ENCODE results near the gene PDE4DIP. TPM values are rescaled to one million over a fixed set of nuclear protein-coding genes. Genes with fewer than 3 reads are reported as not detected.
A peak's percentile ranks its signal among the peaks of the same experiment; 100 is the strongest.
"Not testable (repeated sequence)": the region's sequence is repeated elsewhere in the genome, so short reads cannot be mapped to it uniquely, and the experiment has no call there.

Gene PDE4DIP
- total and polyA plus RNA-seq, 3 experiments from 2014 or later = 18.1 to 30.4 (median 29.1) TPM

DNA sequence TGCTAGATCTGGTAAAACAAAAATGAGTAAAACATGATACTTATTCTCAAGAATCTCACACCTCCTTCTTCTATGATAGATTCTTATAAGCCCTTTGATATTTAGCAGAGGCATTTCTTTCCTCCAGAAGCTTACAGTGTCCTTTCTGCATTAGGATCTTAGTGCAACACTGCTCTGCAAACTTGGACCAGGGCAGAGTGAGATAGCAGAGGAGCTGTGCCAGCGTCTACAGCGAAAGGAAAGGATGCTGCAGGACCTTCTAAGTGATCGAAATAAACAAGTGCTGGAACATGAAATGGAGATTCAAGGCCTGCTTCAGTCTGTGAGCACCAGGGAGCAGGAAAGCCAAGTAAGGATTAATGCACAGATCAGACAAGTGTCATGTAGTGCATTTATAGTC lies 124.5 kb downstream of the PDE4DIP start:
- H3K4me1 Mint-ChIP-seq; H3K4me3 ChIP-seq (ENCODE audit: low read length); H3K4me1 ChIP-seq (ENCODE audit: insufficient read depth, low read length); H3K36me3 ChIP-seq (ENCODE audit: insufficient read depth, low read length); DNase-seq; CTCF ChIA-PET; H3K9me3 ChIP-seq (ENCODE audit: low read length); H3K4me3 Mint-ChIP-seq; H3K27me3 ChIP-seq (ENCODE audit: insufficient read depth, low read length, poor library complexity, severe bottlenecking); POLR2A ChIA-PET; H3K9me3 Mint-ChIP-seq; H3K27me3 Mint-ChIP-seq; H3K27ac ChIP-seq (ENCODE audit: low read depth, low read length); H3K27ac Mint-ChIP-seq: not testable (repeated sequence)
- peaks cover 0 to 12% (median 0%) of the 10 kb centered on the region in 3 donors for H3K36me3 Mint-ChIP-seq

DNA sequence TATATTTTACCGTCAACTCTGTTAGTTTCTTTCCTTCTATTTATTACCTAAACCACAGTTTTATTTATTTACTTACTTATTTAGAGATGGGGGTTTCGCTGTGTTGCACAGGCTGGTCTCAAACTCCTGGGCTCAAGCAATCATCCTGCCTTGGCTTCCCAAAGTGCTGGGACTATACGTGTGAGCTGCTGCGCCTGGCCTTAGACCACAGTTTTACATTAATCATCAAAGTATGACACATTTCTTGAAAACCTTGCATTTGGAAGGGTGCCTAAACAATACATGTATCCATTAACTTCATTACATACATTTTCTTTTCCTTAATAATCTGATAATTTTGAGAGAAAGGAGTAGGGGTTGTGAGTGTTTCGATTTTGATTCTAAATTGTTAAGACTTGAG lies 124.9 kb downstream of the PDE4DIP start:
- DNase-seq; H3K36me3 ChIP-seq (ENCODE audit: insufficient read depth, low read length); POLR2A ChIA-PET; H3K27ac ChIP-seq (ENCODE audit: low read depth, low read length); H3K4me1 Mint-ChIP-seq; H3K27me3 Mint-ChIP-seq; H3K4me1 ChIP-seq (ENCODE audit: insufficient read depth, low read length); H3K4me3 Mint-ChIP-seq; H3K4me3 ChIP-seq (ENCODE audit: low read length); H3K27ac Mint-ChIP-seq; H3K9me3 Mint-ChIP-seq; H3K27me3 ChIP-seq (ENCODE audit: insufficient read depth, low read length, poor library complexity, severe bottlenecking); CTCF ChIA-PET; H3K9me3 ChIP-seq (ENCODE audit: low read length): not testable (repeated sequence)
- peaks cover 0 to 12% (median 0%) of the 10 kb centered on the region in 3 donors for H3K36me3 Mint-ChIP-seq

DNA sequence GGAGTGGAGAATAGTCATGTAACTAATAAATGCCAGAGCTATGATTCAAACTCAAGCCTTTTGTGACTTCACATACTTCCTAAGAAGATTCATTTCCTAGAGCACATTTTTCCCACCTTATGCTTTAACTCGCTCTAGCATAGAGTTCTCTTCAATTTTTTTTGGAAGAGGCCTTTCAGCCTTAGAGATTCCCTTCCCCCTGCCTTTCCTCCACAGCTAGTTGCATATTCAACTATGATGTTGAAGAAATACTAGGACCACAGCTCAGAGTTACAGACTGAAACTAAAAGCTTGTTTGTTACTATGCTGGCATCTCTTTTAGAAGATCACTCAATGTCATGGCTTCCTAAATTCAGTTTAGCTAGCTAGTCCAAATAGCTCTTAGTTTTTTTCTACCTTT lies 131.2 kb downstream of the PDE4DIP start:
- DNase-seq; H3K27me3 Mint-ChIP-seq; H3K9me3 Mint-ChIP-seq; POLR2A ChIA-PET; CTCF ChIA-PET; H3K27me3 ChIP-seq (ENCODE audit: insufficient read depth, low read length, poor library complexity, severe bottlenecking); H3K9me3 ChIP-seq (ENCODE audit: low read length); H3K4me1 ChIP-seq (ENCODE audit: insufficient read depth, low read length); H3K4me3 ChIP-seq (ENCODE audit: low read length); H3K27ac ChIP-seq (ENCODE audit: low read depth, low read length): not testable (repeated sequence)
- Mint-ChIP-seq H3K4me3 (peak overlapping the region in 6 of 7 donors; percentile 48 to 80 (median 63)), H3K36me3 (peaks cover 5 to 33% (median 18%) of the 10 kb centered on the region in 3 donors), H3K4me1 (peaks cover 8 to 16% (median 12%) of the 10 kb centered on the region in 3 donors), H3K27ac (peak overlapping the region; percentile 15 to 91 (median 82))
- H3K36me3 ChIP-seq (ENCODE audit: insufficient read depth, low read length) = peaks cover 16% of the 10 kb centered on the region

DNA sequence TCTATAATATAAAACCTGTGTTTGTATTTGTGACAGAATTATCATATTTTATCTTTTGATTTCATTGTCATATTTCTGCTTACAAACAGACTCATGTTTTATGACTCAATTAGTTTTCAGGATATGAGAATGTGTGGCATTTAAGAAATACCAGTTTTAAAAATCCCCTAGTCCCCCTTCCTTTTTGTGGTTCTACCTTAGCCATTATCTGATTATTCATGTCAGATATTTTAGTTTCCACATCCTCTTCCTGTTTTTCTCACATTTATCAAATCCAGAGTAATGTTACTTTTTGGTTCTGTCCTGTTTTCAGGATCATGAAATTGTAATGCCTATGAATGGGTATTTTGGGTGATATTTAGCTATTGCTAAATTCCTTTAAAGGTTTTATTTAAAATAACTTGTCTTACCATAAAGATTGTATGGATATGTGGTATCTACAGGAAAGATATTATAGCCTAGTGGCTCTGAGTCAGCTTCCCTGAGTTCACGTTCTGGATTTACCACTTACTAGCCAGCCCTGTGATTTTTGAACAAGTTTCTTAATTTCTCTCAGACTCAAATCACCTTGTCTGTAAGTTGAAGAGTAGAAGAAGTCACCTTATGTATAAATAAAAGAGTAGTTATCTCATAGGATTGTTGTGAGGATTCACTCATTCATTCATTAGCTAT lies 131.8 kb downstream of the PDE4DIP start:
- H3K27me3 Mint-ChIP-seq; H3K9me3 Mint-ChIP-seq; H3K9me3 ChIP-seq (ENCODE audit: low read length); POLR2A ChIA-PET; H3K4me1 ChIP-seq (ENCODE audit: insufficient read depth, low read length); H3K27ac ChIP-seq (ENCODE audit: low read depth, low read length); H3K4me3 ChIP-seq (ENCODE audit: low read length); CTCF ChIA-PET; H3K27me3 ChIP-seq (ENCODE audit: insufficient read depth, low read length, poor library complexity, severe bottlenecking); DNase-seq: not testable (repeated sequence)
- H3K4me1 Mint-ChIP-seq = peaks cover 8 to 16% (median 12%) of the 10 kb centered on the region in 3 donors
- H3K36me3 ChIP-seq (ENCODE audit: insufficient read depth, low read length) = peaks cover 16% of the 10 kb centered on the region
- H3K27ac Mint-ChIP-seq = peak overlapping the region in 7 of 8 donors; percentile 15 to 92 (median 75)
- peaks cover 8 to 39% (median 24%) of the 10 kb centered on the region in 3 donors for H3K36me3 Mint-ChIP-seq
- H3K4me3 Mint-ChIP-seq = peak overlapping the region in 5 of 7 donors; percentile 43 to 80 (median 59)

DNA sequence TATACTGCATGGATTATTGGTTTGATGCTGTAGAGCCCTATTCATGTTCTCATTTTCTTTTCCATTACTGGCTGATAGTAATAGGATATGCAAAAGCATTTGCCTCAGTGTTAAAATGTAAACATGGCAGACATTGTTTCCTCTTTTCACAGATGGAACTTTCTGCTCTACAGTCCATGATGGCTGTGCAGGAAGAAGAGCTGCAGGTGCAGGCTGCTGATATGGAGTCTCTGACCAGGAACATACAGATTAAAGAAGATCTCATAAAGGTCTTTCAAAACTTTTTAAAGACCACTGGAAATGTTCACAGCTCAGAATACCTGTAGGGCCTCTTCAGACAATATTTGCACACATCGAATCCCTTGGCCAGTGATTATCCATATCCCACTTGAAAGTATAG lies 133.6 kb downstream of the PDE4DIP start:
- H3K36me3 Mint-ChIP-seq = peaks cover 15 to 56% (median 39%) of the 10 kb centered on the region in 3 donors

DNA sequence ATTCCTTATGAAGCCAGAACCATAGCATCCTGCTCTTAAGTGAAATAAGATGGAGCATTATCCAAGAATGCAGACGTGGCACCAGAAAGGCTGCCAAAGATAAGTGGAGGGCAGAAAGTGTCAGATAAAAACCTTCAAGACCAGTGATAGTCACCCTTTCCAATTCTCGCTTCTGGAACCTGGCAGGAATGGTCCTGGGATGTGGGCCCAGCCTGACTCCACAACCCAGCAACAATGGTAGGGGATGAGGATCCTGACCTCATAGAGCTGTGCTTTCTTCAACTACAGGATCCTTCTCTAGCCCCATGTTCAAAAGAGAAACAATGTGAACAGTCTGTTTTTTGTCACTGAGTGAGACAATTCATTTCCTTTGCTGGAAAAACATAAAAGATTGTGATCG lies 145.2 kb downstream of the PDE4DIP start:
- DNase-seq; H3K4me3 Mint-ChIP-seq; H3K27ac Mint-ChIP-seq; POLR2A ChIA-PET; H3K36me3 ChIP-seq (ENCODE audit: insufficient read depth, low read length); CTCF ChIA-PET; H3K4me3 ChIP-seq (ENCODE audit: low read length); H3K9me3 Mint-ChIP-seq; H3K4me1 Mint-ChIP-seq; H3K27ac ChIP-seq (ENCODE audit: low read depth, low read length); H3K9me3 ChIP-seq (ENCODE audit: low read length); H3K36me3 Mint-ChIP-seq; H3K27me3 ChIP-seq (ENCODE audit: insufficient read depth, low read length, poor library complexity, severe bottlenecking); H3K4me1 ChIP-seq (ENCODE audit: insufficient read depth, low read length): not testable (repeated sequence)
- H3K27me3 Mint-ChIP-seq = peaks cover 1 to 12% of the 10 kb centered on the region in 2 donors

More for the DNA sequence above, 133.6 kb downstream of the PDE4DIP start:
- peaks cover 8 to 16% (median 12%) of the 10 kb centered on the region in 3 donors for H3K4me1 Mint-ChIP-seq
- H3K9me3 Mint-ChIP-seq; POLR2A ChIA-PET; H3K4me3 ChIP-seq (ENCODE audit: low read length); CTCF ChIA-PET; DNase-seq; H3K27ac ChIP-seq (ENCODE audit: low read depth, low read length); H3K27me3 ChIP-seq (ENCODE audit: insufficient read depth, low read length, poor library complexity, severe bottlenecking); H3K9me3 ChIP-seq (ENCODE audit: low read length); H3K27me3 Mint-ChIP-seq; H3K4me1 ChIP-seq (ENCODE audit: insufficient read depth, low read length); H3K4me3 Mint-ChIP-seq: not testable (repeated sequence)
- H3K27ac Mint-ChIP-seq = peak overlapping the region in 5 of 8 donors; percentile 7 to 69 (median 45)
- peaks cover 16% of the 10 kb centered on the region for H3K36me3 ChIP-seq (ENCODE audit: insufficient read depth, low read length)

DNA sequence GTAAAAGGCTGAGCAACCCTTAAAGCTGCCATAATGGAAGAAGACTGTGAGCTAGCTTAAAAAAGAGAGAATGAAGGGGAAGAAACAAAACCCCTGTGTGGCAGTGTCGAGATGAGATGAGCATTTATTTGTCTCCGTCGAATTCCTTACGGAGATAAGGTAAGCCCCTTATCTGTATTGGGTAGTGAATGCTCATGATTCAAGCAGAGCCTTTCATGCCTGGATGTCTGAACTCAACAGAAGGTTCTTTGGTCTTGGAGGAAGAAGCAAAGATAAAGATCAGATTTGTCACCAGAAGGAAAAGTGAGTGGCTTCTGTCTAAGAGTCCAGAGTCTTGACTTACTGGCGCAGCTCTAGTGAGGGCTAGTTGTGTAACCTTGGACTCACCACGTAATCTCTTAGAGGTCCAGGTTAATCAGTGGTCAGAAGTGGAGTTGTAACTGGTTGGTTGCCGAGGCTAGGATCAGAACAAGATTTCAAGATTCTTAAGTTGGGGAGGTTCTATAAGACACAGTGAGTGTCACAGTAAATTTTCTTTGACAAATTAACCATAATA lies 146.1 kb downstream of the PDE4DIP start:
- H3K4me3 Mint-ChIP-seq; H3K4me1 Mint-ChIP-seq; H3K36me3 ChIP-seq (ENCODE audit: insufficient read depth, low read length); H3K9me3 Mint-ChIP-seq; H3K9me3 ChIP-seq (ENCODE audit: low read length); H3K27ac ChIP-seq (ENCODE audit: low read depth, low read length); POLR2A ChIA-PET; H3K4me1 ChIP-seq (ENCODE audit: insufficient read depth, low read length); H3K27ac Mint-ChIP-seq; H3K27me3 ChIP-seq (ENCODE audit: insufficient read depth, low read length, poor library complexity, severe bottlenecking); DNase-seq; CTCF ChIA-PET; H3K36me3 Mint-ChIP-seq; H3K4me3 ChIP-seq (ENCODE audit: low read length): not testable (repeated sequence)
- H3K27me3 Mint-ChIP-seq = peaks cover 1 to 12% of the 10 kb centered on the region in 2 donors

DNA sequence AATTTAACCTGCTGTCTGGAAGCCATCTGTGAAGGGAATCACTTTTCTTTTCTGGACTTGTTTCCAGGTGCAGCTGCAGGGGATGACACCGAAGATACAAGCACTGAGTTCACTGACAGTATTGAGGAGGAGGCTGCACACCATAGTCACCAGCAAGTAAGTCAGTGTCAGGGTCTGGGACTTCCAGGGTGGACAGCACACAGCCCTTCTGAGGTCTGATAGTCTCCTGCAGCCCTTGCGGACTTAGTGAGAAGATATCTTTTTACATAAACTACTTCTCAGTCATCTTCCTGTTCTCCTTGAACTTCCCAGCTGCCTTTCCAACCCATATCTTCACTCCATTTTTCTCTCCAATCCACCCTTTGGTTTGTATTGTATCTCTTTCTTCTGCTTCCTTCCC lies 147.6 kb downstream of the PDE4DIP start:
- POLR2A ChIA-PET; CTCF ChIA-PET; DNase-seq; H3K4me3 ChIP-seq (ENCODE audit: low read length); H3K4me1 Mint-ChIP-seq; H3K4me3 Mint-ChIP-seq; H3K4me1 ChIP-seq (ENCODE audit: insufficient read depth, low read length); H3K36me3 ChIP-seq (ENCODE audit: insufficient read depth, low read length); H3K27me3 ChIP-seq (ENCODE audit: insufficient read depth, low read length, poor library complexity, severe bottlenecking); H3K27ac Mint-ChIP-seq; H3K36me3 Mint-ChIP-seq; H3K9me3 ChIP-seq (ENCODE audit: low read length); H3K9me3 Mint-ChIP-seq; H3K27ac ChIP-seq (ENCODE audit: low read depth, low read length): not testable (repeated sequence)
- H3K27me3 Mint-ChIP-seq = peaks cover 1 to 12% of the 10 kb centered on the region in 2 donors
